Peyer's patch (tissue), 4 donors: Measurements from ENCODE around the gene UFC1.

Experiments used
- POLR2A ChIP-seq, 2 donors: fragments of 450-650 bp; IDR thresholded peaks; one replicate each; pipeline ENCODE4 v1.5.1; 2017; ENCODE audit warnings: antibody characterized with exemption in 2 of 2, mild to moderate bottlenecking in 2 of 2, moderate library complexity in 2 of 2
- TF ChIP-seq, protein P1 (sequence below), 6 experiments: fragments of 450-650 bp in 4 of 6; fragments of 200-600 bp in 2 of 6; sonication (generic) in 1 of 6; IDR thresholded peaks; one replicate each; pipeline ENCODE4 v1.5.1; 2017 to 2019; ENCODE audit warnings: antibody characterized with exemption in 6 of 6, mild to moderate bottlenecking in 3 of 6, moderate library complexity in 1 of 6

DNA sequence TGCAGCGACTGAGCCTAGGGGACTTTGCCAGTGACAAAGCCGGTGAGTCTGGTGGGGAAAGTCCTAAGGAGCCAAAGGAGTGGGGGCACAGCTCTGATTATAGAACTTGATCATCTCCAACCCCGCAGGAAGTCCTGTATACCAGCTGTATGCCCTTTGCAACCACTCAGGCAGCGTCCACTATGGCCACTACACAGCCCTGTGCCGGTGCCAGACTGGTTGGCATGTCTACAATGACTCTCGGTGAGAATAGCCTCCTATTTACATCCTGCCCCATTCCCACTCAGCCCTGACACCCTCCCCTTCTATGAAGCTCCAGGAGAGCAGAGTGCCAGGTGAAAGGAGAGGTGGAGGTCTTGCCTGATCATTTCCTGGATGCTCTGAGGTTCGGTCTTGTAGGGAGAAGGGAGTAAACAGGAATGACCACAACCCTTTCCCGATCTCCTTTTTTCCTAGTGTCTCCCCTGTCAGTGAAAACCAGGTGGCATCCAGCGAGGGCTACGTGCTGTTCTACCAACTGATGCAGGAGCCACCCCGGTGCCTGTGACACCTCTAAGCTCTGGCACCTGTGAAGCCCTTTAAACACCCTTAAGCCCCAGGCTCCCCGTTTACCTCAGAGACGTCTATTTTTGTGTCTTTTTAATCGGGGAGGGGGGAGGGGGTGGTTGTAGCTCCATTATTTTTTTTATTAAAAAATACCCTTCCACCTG is 11.3 kb downstream of the UFC1 start:
- no peak for TF ChIP-seq POLR2A (IDR thresholded peaks at IDR 0.05)
- TF ChIP-seq, protein P1, sequence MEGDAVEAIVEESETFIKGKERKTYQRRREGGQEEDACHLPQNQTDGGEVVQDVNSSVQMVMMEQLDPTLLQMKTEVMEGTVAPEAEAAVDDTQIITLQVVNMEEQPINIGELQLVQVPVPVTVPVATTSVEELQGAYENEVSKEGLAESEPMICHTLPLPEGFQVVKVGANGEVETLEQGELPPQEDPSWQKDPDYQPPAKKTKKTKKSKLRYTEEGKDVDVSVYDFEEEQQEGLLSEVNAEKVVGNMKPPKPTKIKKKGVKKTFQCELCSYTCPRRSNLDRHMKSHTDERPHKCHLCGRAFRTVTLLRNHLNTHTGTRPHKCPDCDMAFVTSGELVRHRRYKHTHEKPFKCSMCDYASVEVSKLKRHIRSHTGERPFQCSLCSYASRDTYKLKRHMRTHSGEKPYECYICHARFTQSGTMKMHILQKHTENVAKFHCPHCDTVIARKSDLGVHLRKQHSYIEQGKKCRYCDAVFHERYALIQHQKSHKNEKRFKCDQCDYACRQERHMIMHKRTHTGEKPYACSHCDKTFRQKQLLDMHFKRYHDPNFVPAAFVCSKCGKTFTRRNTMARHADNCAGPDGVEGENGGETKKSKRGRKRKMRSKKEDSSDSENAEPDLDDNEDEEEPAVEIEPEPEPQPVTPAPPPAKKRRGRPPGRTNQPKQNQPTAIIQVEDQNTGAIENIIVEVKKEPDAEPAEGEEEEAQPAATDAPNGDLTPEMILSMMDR (IDR thresholded peaks at IDR 0.05), result no peak
